ENCODE measurements around the gene FBXL16.

DNA sequence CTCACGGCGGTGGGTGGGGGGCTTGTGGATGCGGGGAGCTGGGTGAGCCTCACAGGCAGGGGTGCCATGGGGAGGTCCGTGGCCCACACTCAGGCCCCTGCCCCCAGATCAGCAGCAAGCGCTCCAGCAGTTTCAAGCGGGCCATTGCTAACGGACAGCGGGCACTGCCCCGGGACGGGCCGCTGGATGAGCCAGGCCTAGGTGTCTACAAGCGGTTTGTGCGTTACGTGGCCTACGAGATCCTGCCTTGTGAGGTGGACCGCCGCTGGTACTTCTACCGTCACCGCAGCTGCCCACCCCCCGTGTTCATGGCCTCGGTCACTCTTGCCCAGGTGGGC lies 29.1 kb downstream of the FBXL16 start:
- TF ChIP-seq, protein P1, sequence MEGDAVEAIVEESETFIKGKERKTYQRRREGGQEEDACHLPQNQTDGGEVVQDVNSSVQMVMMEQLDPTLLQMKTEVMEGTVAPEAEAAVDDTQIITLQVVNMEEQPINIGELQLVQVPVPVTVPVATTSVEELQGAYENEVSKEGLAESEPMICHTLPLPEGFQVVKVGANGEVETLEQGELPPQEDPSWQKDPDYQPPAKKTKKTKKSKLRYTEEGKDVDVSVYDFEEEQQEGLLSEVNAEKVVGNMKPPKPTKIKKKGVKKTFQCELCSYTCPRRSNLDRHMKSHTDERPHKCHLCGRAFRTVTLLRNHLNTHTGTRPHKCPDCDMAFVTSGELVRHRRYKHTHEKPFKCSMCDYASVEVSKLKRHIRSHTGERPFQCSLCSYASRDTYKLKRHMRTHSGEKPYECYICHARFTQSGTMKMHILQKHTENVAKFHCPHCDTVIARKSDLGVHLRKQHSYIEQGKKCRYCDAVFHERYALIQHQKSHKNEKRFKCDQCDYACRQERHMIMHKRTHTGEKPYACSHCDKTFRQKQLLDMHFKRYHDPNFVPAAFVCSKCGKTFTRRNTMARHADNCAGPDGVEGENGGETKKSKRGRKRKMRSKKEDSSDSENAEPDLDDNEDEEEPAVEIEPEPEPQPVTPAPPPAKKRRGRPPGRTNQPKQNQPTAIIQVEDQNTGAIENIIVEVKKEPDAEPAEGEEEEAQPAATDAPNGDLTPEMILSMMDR (IDR thresholded peaks at IDR 0.05; ENCODE audit: low read length): no peak
- TF ChIP-seq EZH2 (IDR thresholded peaks at IDR 0.05; ENCODE audit: borderline replicate concordance, low read length): no peak

All from OCI-LY1 (cell line).